IMR-90 (cell line): Measurements from ENCODE around the gene POLG2.
"Not testable (repeated sequence)": the region's sequence is repeated elsewhere in the genome, so short reads cannot be mapped to it uniquely, and the experiment has no call there.

Source experiments
- BHLHE40 ChIP-seq: fragments of 150-350 bp; IDR thresholded peaks from 2 replicates; pipeline ENCODE4 v1.6.1; 2016; ENCODE audit warnings: mild to moderate bottlenecking, low read depth, low read length
- CTCF ChIP-seq: conservative IDR thresholded peaks from 2 replicates; pipeline ENCODE4 v1.5.1; 2012; ENCODE audit warnings: mild to moderate bottlenecking, low read depth, low read length, improper control_type of control experiment
- MAFK ChIP-seq: IDR thresholded peaks from 2 replicates; pipeline ENCODE4 v1.6.1; 2012; ENCODE audit warnings: low read depth, low read length, improper control_type of control experiment
- MAZ ChIP-seq: IDR thresholded peaks from 2 replicates; pipeline ENCODE4 v1.6.1; 2012; ENCODE audit warnings: low read depth, mild to moderate bottlenecking, low read length, improper control_type of control experiment, moderate library complexity, borderline replicate concordance
- MXI1 ChIP-seq: IDR thresholded peaks from 2 replicates; pipeline ENCODE4 v1.6.1; 2012; ENCODE audit warnings: low read depth, mild to moderate bottlenecking, low read length, moderate library complexity, borderline replicate concordance
- POLR2A ChIP-seq: IDR thresholded peaks from 2 replicates; pipeline ENCODE4 v1.6.1; 2012; ENCODE audit warnings: mild to moderate bottlenecking, low read depth, low read length
- USF2 ChIP-seq: fragments of 150-350 bp; IDR thresholded peaks from 2 replicates; pipeline ENCODE4 v1.6.1; 2017; ENCODE audit warnings: mild to moderate bottlenecking, antibody characterized with exemption, low read length, low read depth

GRCh38 chr17:64439521-64439920 lies 57.3 kb downstream of the POLG2 start:
- not testable (repeated sequence) for TF ChIP-seq POLR2A, MXI1, CTCF, MAFK, MAZ, USF2, BHLHE40
